ENCODE data around the gene FEZF2.

FEZF2 gene

GRCh38 chr3:62332835-62333244, 40.5 kb downstream of the FEZF2 start:
- no peaks in the 10 kb centered on the region for H3K4me1 ChIP-seq (ENCODE audit: control insufficient read depth, insufficient read depth, low read length)
- no peak overlapping the region for H3K9ac ChIP-seq (ENCODE audit: low read length in 2 of 2)
- no peaks in the 10 kb centered on the region for H3K36me3 ChIP-seq (ENCODE audit: control insufficient read depth in 2 of 2, insufficient read depth in 2 of 2, low read length in 2 of 2)
- H3K27me3 ChIP-seq (ENCODE audit: control insufficient read depth in 1 of 2, insufficient read depth in 2 of 2, low read length in 2 of 2) = no peaks in the 10 kb centered on the region
- H3K4me3 ChIP-seq (ENCODE audit: low read length in 2 of 2) = no peak overlapping the region
- no peak overlapping the region for H3K27ac ChIP-seq (ENCODE audit: low read length)
- H3K9me3 ChIP-seq (ENCODE audit: control insufficient read depth in 2 of 2, low read length in 2 of 2) = no peaks in the 10 kb centered on the region

- Histone ChIP-seq H3K36me3 (ENCODE audit: control insufficient read depth in 2 of 2, insufficient read depth in 2 of 2, low read length in 2 of 2) (no peaks in the 10 kb centered on the region), H3K4me1 (ENCODE audit: control insufficient read depth, insufficient read depth, low read length) (no peaks in the 10 kb centered on the region), H3K4me3 (ENCODE audit: low read length in 2 of 2) (no peak overlapping the region), H3K9me3 (ENCODE audit: control insufficient read depth in 2 of 2, low read length in 2 of 2) (no peaks in the 10 kb centered on the region), H3K27ac (ENCODE audit: low read length) (no peak overlapping the region), H3K9ac (ENCODE audit: low read length in 2 of 2) (no peak overlapping the region), H3K27me3 (ENCODE audit: control insufficient read depth in 1 of 2, insufficient read depth in 2 of 2, low read length in 2 of 2) (no peaks in the 10 kb centered on the region)
These were observed 41.3 kb downstream of the FEZF2 start for GRCh38 chr3:62332017-62332416.

- no peaks in the 10 kb centered on the region for H3K27me3 ChIP-seq (ENCODE audit: control insufficient read depth in 1 of 2, insufficient read depth in 2 of 2, low read length in 2 of 2)
- no peak overlapping the region for H3K4me3 ChIP-seq (ENCODE audit: low read length in 2 of 2)
- H3K9ac ChIP-seq (ENCODE audit: low read length in 2 of 2) = no peak overlapping the region
- H3K9me3 ChIP-seq (ENCODE audit: control insufficient read depth in 2 of 2, low read length in 2 of 2) = no peaks in the 10 kb centered on the region
- H3K36me3 ChIP-seq (ENCODE audit: control insufficient read depth in 2 of 2, insufficient read depth in 2 of 2, low read length in 2 of 2) = no peaks in the 10 kb centered on the region
- no peaks in the 10 kb centered on the region for H3K4me1 ChIP-seq (ENCODE audit: control insufficient read depth, insufficient read depth, low read length)
- no peak overlapping the region for H3K27ac ChIP-seq (ENCODE audit: low read length)
These were observed 43.4 kb downstream of the FEZF2 start for GRCh38 chr3:62329971-62330370.

GRCh38 chr3:62325896-62326295, 47.5 kb downstream of the FEZF2 start:
- no peaks in the 10 kb centered on the region for H3K27me3 ChIP-seq (ENCODE audit: control insufficient read depth in 1 of 2, insufficient read depth in 2 of 2, low read length in 2 of 2)
- H3K36me3 ChIP-seq (ENCODE audit: control insufficient read depth in 2 of 2, insufficient read depth in 2 of 2, low read length in 2 of 2) = no peaks in the 10 kb centered on the region
- H3K9ac ChIP-seq (ENCODE audit: low read length in 2 of 2) = no peak overlapping the region
- no peaks in the 10 kb centered on the region for H3K4me1 ChIP-seq (ENCODE audit: control insufficient read depth, insufficient read depth, low read length)
- no peak overlapping the region for H3K4me3 ChIP-seq (ENCODE audit: low read length in 2 of 2)
- H3K9me3 ChIP-seq (ENCODE audit: control insufficient read depth in 2 of 2, low read length in 2 of 2) = no peaks in the 10 kb centered on the region
- H3K27ac ChIP-seq (ENCODE audit: low read length) = no peak overlapping the region

- Histone ChIP-seq H3K27ac (ENCODE audit: low read length) (no peak overlapping the region), H3K9me3 (ENCODE audit: control insufficient read depth in 2 of 2, low read length in 2 of 2) (no peaks in the 10 kb centered on the region), H3K36me3 (ENCODE audit: control insufficient read depth in 2 of 2, insufficient read depth in 2 of 2, low read length in 2 of 2) (no peaks in the 10 kb centered on the region), H3K9ac (ENCODE audit: low read length in 2 of 2) (no peak overlapping the region), H3K27me3 (ENCODE audit: control insufficient read depth in 1 of 2, insufficient read depth in 2 of 2, low read length in 2 of 2) (peaks cover 0 to 3% of the 10 kb centered on the region in 2 donors), H3K4me1 (ENCODE audit: control insufficient read depth, insufficient read depth, low read length) (no peaks in the 10 kb centered on the region), H3K4me3 (ENCODE audit: low read length in 2 of 2) (no peak overlapping the region)
These were observed 50.1 kb downstream of the FEZF2 start for GRCh38 chr3:62323241-62323640.

Measured in stomach smooth muscle (tissue), 2 donors.